Measurements from ENCODE around the gene ANO3. TPM values are rescaled to one million over a fixed set of nuclear protein-coding genes. Genes with fewer than 3 reads are reported as not detected.

The ANO3 gene
- total and polyA plus RNA-seq, 2 experiments from 2014 or later = not detected

DNA sequence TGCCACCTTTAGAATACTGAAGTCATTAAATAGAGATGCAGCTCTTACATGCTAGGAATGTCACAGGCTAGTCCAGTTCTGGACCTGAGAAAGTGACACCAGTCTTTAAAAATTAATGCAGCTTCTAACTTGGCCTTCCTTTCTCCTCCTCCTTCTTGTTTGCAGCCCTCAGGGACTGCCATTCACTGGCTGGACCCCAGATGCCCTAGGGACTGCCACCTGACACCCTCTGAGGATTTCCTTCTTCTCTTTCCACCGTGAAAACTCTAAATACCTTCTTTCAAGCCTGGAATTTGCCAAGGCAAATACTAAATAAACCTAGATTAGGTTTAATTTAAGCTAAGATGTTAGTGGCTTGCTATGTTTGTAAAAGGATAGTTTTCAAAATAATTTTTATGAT is 161.7 kb downstream of the ANO3 start:
- Histone ChIP-seq H3K9me3 (ENCODE audit: low read depth) (no peaks in the 10 kb centered on the region), H3K27ac (no peak overlapping the region), H3K36me3 (no peaks in the 10 kb centered on the region), H3K27me3 (no peaks in the 10 kb centered on the region), H3K4me1 (ENCODE audit: low read depth) (no peaks in the 10 kb centered on the region), H3K4me3 (no peak overlapping the region)
- no peak for DNase-seq (ENCODE audit: low read depth in 1 of 2, low spot score in 1 of 2)
- TF ChIP-seq, protein P1, sequence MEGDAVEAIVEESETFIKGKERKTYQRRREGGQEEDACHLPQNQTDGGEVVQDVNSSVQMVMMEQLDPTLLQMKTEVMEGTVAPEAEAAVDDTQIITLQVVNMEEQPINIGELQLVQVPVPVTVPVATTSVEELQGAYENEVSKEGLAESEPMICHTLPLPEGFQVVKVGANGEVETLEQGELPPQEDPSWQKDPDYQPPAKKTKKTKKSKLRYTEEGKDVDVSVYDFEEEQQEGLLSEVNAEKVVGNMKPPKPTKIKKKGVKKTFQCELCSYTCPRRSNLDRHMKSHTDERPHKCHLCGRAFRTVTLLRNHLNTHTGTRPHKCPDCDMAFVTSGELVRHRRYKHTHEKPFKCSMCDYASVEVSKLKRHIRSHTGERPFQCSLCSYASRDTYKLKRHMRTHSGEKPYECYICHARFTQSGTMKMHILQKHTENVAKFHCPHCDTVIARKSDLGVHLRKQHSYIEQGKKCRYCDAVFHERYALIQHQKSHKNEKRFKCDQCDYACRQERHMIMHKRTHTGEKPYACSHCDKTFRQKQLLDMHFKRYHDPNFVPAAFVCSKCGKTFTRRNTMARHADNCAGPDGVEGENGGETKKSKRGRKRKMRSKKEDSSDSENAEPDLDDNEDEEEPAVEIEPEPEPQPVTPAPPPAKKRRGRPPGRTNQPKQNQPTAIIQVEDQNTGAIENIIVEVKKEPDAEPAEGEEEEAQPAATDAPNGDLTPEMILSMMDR (IDR thresholded peaks at IDR 0.05; ENCODE audit: low read depth, low read length) = no peak

DNA sequence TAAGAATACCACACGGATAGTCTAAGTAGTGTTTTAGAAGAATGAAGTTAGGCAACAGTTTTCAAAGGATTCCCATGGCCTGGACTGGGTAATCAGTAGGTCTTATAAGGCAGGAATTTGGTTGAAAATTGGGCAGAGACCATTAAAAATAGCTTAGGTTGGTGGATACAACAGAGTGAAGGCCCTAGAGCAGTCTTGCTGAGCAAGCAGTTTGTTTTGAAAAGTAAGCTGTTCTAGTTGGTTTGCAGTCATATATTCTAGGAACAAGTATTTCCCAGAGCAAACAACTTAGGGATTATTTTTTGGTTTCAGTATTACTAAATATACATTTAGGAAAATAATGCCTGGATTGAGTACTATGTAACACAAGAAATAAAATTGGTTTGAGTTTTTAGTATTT is 175.3 kb downstream of the ANO3 start:
- Histone ChIP-seq H3K4me3 (no peak overlapping the region), H3K36me3 (no peaks in the 10 kb centered on the region), H3K27ac (no peak overlapping the region), H3K4me1 (ENCODE audit: low read depth) (no peaks in the 10 kb centered on the region), H3K27me3 (no peaks in the 10 kb centered on the region), H3K9me3 (ENCODE audit: low read depth) (no peaks in the 10 kb centered on the region)
- TF ChIP-seq, protein P1 (IDR thresholded peaks at IDR 0.05; ENCODE audit: low read depth, low read length) = no peak
- no peak for DNase-seq (ENCODE audit: low read depth in 1 of 2, low spot score in 1 of 2)

DNA sequence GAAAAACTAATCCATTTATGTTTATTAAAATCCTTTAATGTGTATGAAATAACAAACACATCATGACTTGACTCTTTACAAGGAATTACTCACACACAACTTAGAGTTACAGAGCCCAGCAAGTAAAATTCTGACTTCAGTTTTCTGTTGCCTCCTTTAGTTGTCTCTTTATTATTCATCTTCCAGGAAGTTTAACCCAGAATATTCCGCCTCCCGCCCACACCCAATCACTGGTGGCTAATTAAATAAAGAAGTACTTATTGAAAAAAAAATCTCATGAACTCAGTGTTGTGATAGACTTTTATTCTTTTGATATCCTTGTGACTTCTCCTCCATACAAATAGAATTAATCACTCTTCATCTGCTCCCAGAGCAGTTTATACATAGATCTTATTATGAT is 178.2 kb downstream of the ANO3 start:
- Histone ChIP-seq H3K4me1 (ENCODE audit: low read depth) (no peaks in the 10 kb centered on the region), H3K36me3 (no peaks in the 10 kb centered on the region), H3K4me3 (no peak overlapping the region), H3K9me3 (ENCODE audit: low read depth) (no peaks in the 10 kb centered on the region), H3K27me3 (no peaks in the 10 kb centered on the region), H3K27ac (no peak overlapping the region)
- no peak for DNase-seq (ENCODE audit: low read depth in 1 of 2, low spot score in 1 of 2)
- TF ChIP-seq, protein P1 (IDR thresholded peaks at IDR 0.05; ENCODE audit: low read depth, low read length) = no peak

DNA sequence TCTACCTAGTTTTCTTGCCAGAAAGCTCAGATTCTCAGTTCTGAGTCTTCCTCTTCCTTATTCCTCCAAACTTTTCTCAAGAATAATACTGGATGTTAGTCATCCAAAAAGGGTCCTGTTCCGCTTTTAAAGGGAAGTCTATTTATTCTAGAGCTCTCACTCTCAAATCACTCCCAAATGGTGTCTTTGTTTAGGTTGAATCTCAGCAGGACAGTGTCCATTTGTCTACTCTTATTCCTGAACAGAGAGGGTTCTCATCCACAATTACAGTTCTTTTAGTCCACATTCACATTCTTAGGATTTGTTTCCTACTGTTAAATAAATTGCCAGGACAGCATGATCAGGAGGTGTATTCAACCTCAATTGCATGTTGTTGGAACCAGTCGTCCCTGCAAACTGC is 178.8 kb downstream of the ANO3 start:
- no peak for DNase-seq (ENCODE audit: low read depth in 1 of 2, low spot score in 1 of 2)
- H3K27me3 ChIP-seq = no peaks in the 10 kb centered on the region
- H3K4me3 ChIP-seq = no peak overlapping the region
- TF ChIP-seq, protein P1 (IDR thresholded peaks at IDR 0.05; ENCODE audit: low read depth, low read length) = no peak
- H3K27ac ChIP-seq = no peak overlapping the region
- no peaks in the 10 kb centered on the region for H3K36me3 ChIP-seq
- H3K9me3 ChIP-seq (ENCODE audit: low read depth) = no peaks in the 10 kb centered on the region
- H3K4me1 ChIP-seq (ENCODE audit: low read depth) = no peaks in the 10 kb centered on the region

DNA sequence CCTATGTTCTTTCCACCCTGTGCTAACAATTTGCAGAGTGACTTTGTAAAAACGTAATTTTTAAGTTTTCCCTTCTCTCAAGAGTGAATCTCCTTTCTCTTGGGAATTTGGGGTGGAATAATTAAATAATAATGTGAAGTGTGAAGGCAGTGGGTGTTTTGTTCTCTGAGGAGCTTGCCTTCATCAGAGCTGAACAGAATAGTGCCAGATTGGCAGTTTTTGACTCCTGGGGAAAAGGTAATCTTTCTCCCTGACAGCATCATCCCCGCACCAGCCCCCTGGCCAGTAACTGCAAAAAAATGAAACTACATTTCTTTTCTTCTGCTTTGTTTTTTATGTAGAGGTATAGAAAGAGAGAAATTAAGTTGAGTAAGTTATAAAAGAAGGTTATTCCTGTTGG is 180.3 kb downstream of the ANO3 start:
- TF ChIP-seq, protein P1 (IDR thresholded peaks at IDR 0.05; ENCODE audit: low read depth, low read length) = no peak
- Histone ChIP-seq H3K36me3 (no peaks in the 10 kb centered on the region), H3K27me3 (no peaks in the 10 kb centered on the region), H3K4me1 (ENCODE audit: low read depth) (no peaks in the 10 kb centered on the region), H3K4me3 (no peak overlapping the region), H3K27ac (no peak overlapping the region), H3K9me3 (ENCODE audit: low read depth) (no peaks in the 10 kb centered on the region)
- DNase-seq (ENCODE audit: low read depth in 1 of 2, low spot score in 1 of 2) = no peak

DNA sequence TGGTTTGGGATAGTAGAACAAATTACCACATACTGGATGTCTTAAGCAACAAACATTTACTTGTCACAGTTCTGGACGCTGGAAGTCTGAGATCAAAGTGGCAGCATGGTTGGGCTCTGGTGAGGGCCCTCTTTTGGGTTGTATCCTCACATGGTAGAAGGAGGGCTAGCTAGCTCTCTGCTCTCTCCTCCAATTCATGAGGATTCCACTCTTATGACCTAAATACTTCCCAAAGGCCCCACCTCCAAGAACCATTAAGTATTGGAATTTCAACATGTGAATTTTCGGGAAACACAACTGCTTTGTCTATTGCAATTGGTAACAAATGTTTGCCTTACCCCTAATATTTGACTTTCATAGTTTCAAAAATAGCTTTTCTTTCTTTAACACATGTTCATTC is 187.5 kb downstream of the ANO3 start:
- no peaks in the 10 kb centered on the region for H3K36me3 ChIP-seq
- TF ChIP-seq, protein P1 (IDR thresholded peaks at IDR 0.05; ENCODE audit: low read depth, low read length) = no peak
- H3K4me1 ChIP-seq (ENCODE audit: low read depth) = no peaks in the 10 kb centered on the region
- DNase-seq (ENCODE audit: low read depth in 1 of 2, low spot score in 1 of 2) = no peak
- H3K27ac ChIP-seq = no peak overlapping the region
- H3K4me3 ChIP-seq = no peak overlapping the region
- no peaks in the 10 kb centered on the region for H3K9me3 ChIP-seq (ENCODE audit: low read depth)
- no peaks in the 10 kb centered on the region for H3K27me3 ChIP-seq
